Suprapubic skin (tissue), 4 donors: ENCODE results near the gene GALNT15.

ENCODE experiments used
- CTCF ChIP-seq, 2 donors: fragments of 200-600 bp in 1 of 2; fragments of 450-650 bp in 1 of 2; sonication (generic) in 1 of 2; IDR thresholded peaks; one replicate each; pipeline ENCODE4 v1.5.1; 2016 to 2019; ENCODE audit warnings: antibody characterized with exemption in 2 of 2, mild to moderate bottlenecking in 1 of 2, moderate library complexity in 1 of 2
- POLR2A ChIP-seq, 2 donors: fragments of 450-650 bp; IDR thresholded peaks; one replicate each; pipeline ENCODE4 v1.6.1; 2017; ENCODE audit warnings: antibody characterized with exemption in 2 of 2, mild to moderate bottlenecking in 2 of 2, moderate library complexity in 2 of 2
- POLR2AphosphoS5 ChIP-seq, 3 donors: sonication (generic); formaldehyde crosslinking; IDR thresholded peaks; one replicate each; pipeline ENCODE4 v1.6.1; 2017; ENCODE audit warnings: antibody characterized with exemption in 3 of 3

GRCh38 chr3:16137977-16138376 is 36.5 kb upstream of the GALNT15 start:
- TF ChIP-seq CTCF (IDR thresholded peaks at IDR 0.05) = no peak
- TF ChIP-seq POLR2A (IDR thresholded peaks at IDR 0.05) = no peak
- TF ChIP-seq POLR2AphosphoS5 (IDR thresholded peaks at IDR 0.05) = no peak
